Activated effector memory CD4-positive, alpha-beta T cell treated with Interleukin-2 at 50 U/mL for 16 hours (primary cell): ENCODE data around the gene CNGA3.
"Not testable (repeated sequence)": the region's sequence is repeated elsewhere in the genome, so short reads cannot be mapped to it uniquely, and the experiment has no call there.

Experiments used
- DNase-seq: peaks from one replicate; pipeline ENCODE4 v3.0.0-alpha.2; 2020

CNGA3 gene

GRCh38 chr2:98405301-98405700 is 59.0 kb downstream of the CNGA3 start:
- no peak for DNase-seq

- no peak for DNase-seq
Observed at GRCh38 chr2:98408155-98408554, 61.9 kb downstream of the CNGA3 start.

- DNase-seq, result peak; percentile 12
Observed at GRCh38 chr2:98412751-98413458, 66.6 kb downstream of the CNGA3 start.

DNA sequence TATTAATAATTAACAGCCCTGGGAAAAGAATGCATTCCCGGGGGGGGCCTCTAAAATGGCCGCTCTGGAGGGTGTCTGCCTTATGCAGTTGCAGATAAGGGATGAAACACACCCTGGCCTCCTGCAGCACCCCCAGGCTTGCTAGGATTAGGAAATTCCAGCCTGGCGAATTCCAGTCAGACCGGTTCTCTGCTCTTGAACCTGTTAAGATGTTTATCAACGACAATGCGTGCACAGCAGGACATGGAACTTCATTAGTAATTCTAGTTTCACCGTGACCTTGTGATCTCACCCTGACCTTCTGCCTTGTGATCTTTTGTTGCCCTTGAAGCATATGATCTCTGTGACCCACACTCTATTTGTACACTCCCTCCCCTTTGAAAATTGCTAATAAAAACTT is 68.0 kb downstream of the CNGA3 start:
- not testable (repeated sequence) for DNase-seq

- DNase-seq, result not testable (repeated sequence)
Observed at GRCh38 chr2:98415719-98416248, 69.5 kb downstream of the CNGA3 start.

- DNase-seq, result no peak
Observed at GRCh38 chr2:98416383-98417159, 70.3 kb downstream of the CNGA3 start.

- DNase-seq, result no peak
Observed at GRCh38 chr2:98419544-98419943, 73.3 kb downstream of the CNGA3 start.

DNA sequence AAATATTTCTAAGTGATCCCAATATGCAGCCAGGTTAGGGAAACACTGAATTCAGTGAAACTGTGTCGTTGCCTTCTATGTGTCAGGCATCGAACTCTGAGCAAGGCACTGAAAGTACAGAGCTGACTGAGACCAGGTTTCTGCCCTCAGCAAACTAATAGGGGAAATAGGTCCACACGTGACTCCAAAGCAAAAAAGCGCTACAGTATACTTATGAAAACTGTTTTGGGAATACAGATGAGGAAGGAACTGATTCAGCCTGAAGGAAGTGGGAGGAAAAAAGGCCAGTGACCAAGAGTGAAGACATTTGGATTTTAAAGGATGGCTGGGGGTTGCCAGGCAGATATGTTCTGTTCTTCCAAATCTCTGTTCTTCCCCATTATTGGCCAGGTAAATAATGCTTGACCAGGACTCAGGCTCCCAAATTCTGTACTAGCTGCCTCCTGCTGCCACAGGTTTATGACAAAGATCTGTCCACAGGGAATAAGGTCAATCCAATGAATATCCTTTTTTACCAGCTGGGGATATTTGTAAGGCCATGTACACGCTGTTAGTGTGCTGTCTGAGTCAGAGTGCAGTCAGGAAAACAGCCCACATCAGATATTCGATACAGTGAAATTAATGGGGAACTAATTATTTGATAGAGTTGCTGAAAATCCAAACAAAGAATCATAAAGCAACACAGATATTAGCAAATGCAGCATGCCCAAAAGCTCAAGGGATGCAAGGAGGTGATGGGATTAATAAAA is 73.9 kb downstream of the CNGA3 start:
- no peak for DNase-seq

DNA sequence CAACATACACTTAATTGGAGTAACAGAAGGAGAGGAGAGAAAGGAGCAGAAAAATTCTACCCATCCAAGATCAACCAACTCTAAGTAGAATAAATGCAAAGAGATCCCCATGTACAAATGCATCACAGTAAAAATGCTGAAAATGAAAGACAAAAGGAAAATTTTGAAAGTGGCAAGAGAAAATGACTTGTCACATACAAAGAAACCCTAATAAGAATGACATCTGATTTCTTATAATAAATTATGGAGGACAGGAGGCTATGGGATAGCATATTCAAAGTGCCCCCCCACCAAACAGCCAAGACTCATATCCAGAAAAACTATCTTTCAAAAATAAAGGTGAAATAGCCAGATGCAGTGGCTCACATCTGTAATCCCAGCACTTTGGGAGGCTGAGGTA is 76.2 kb downstream of the CNGA3 start:
- DNase-seq, result no peak

GRCh38 chr2:98426771-98427170 is 80.5 kb downstream of the CNGA3 start:
- DNase-seq, result no peak

GRCh38 chr2:98432145-98432544 is 85.9 kb downstream of the CNGA3 start:
- DNase-seq, result no peak

DNA sequence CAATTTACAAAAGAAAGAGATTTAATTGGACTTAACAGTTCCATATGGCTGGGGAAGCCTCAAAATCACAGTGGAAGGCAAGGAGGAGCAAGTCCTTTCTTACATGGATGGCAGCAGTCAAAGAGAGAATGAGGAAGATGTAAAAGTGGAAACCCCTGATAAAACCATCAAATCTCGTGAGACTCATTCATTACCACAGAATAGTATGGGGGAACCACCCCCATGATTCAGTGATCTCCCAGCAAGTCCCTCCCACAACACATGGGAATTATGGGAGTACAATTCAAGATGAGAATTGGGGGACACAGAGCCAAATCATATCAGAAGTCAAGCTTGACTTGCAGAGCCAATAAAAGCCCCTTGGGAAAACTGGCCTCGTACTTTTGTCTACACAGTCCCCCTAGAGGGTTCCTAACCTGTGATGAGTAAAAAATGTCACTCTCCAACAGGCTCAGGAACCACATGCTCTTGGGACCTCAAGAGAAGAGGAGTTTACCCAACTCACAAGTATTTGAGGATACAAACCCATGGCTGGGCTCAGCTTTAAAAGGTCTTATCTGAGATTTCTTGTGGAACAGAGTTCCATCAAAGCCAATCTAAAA is 87.2 kb downstream of the CNGA3 start:
- no peak for DNase-seq

DNA sequence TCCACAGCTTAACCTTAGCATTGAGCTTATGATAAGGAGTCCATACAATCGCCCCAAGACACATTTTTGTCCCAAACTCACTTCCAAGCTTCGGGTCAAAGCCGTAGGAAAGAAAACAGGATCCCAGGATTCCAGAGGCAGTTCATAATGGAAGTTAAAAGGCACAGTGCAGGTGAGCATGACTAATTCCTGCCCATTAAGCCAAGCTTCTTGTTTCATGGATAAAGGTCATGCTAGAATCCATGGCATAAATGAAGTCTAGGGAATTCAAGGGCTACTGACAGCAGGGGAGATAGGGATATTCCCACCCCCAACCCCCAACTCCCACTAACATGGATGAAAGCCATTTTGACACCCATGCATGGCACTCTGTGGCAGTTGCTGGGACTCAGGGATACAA is 88.2 kb downstream of the CNGA3 start:
- DNase-seq, result no peak

GRCh38 chr2:98435670-98436069 is 89.4 kb downstream of the CNGA3 start:
- not testable (repeated sequence) for DNase-seq

DNA sequence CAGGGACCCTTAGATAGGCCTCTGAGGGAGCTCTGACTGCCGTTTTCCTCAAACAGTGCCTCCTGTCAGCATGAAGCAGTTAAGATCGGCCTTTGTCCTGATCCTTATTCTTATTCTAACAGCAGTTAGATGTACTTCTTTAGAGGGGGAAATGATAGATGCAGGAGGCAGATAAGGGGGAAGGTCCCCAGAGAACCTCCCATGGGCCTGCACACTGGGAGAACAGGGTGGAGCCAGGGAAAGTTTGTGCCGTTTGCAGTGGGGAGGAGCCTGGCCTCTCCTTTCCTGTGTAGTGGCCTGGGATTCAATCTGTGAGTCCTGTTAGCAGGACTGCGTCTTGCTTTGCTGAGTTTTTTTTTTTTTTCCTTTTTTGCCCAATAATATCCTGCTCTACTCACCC is 90.5 kb downstream of the CNGA3 start:
- DNase-seq, result no peak

- no peak for DNase-seq
Observed at GRCh38 chr2:98438190-98439133, 92.2 kb downstream of the CNGA3 start.

- DNase-seq, result no peak
Observed at GRCh38 chr2:98441706-98442450, 95.6 kb downstream of the CNGA3 start.

DNA sequence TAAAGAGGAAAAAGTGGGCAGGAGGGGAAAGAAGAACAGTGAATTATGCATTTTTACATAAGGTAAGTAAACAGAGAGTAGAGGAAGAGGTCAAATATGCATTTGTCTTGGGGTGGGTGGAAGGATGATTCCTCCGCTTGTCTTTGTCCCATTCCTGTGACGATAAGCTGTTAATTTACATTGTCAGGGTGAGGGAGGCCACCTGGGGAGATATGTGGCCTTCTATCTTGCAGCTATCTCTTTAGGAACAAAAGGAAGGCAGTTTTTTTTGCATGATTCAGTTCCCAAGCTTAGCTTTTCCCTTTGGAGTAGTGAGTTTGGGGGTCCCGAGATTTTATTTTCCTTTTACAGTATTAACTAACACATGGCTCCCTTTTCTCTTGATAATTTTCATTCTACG is 96.2 kb downstream of the CNGA3 start:
- no peak for DNase-seq

DNA sequence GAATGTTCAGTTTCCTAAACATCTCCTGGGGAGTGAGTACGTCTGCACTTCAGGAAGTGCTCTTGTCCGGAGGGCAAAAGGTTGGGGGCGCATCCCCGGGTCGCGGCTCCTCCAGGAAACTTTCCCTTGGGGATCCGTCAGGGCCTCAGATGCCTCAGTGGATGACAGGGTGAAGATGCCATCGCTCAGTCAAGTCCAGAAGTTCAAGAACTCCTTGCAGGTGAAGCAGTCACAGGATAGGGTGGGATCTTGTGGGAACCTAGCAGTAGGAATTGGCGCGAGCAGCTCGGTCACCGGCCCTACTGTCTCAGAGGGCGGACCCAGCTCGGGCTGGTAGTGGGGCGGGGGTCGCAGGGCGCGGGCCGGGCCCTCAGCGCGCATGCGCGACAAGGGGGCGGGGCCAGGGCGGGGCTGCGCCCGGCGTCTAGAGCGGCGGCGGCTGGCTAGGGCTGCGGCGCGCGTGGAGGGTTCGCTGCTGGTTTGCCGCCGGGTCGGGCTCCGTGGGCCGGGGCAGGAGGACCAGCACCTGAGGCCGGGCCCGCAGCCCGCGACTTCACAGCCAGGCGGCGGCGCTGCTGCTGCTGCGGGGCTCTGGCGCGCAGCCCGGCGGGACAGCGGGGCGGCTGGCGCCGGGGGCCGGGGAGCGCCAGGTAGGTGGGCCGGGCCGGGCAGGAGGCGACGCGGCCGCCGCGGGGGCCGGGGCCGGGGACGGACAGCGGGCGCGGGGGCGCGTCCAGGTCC is 98.3 kb downstream of the CNGA3 start, which contains the start of gene INPP4A:
TSS of gene INPP4A (plus strand) at position 423 of the 741 bp plus-strand sequence. CDS start 75,191 bp downstream, outside the sequence.
- DNase-seq, result peak; percentile 73

DNA sequence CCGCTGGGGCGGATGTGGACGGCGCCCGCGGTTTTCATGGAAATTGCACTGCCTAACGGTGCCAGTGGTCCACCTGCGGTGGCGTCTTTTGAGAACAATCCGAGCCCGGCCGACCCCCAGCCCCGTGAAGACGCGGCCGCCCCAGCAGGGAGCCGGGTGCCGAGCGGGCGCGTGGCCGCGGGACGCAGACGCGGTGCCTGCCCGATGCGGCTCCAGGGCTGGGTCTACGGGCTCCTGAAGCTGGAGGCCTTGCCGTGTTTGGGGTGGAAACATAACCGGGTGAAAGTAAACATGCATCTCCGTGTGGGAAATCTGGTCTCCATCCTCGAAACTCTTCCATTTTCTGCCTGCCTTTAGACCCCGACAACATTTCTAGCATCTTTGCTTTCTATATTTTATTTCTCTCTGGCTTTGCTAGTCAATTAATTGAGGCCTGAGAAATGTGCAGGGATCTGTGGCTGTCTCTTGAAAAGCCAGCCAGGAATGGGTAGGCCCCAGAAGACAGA is 99.0 kb downstream of the CNGA3 start:
- DNase-seq, result peak; percentile 10
